PFSK-1 (cell line): ENCODE results near the gene CWC15.

Experiments used
- FOXP2 ChIP-seq: optimal IDR thresholded peaks from 2 replicates; pipeline ENCODE3; 2011; ENCODE audit warnings: borderline replicate concordance, control low read depth, inconsistent platforms; ENCODE audit not compliant: insufficient read depth; ENCODE audit errors: extremely low read length, extremely low read depth
- POLR2AphosphoS5 ChIP-seq: IDR thresholded peaks from 2 replicates; pipeline ENCODE4 v1.6.1; 2012; ENCODE audit warnings: low read depth, mild to moderate bottlenecking, control low read depth, low read length, moderate library complexity

- no peak for TF ChIP-seq FOXP2
- no peak for TF ChIP-seq POLR2AphosphoS5
Measured at GRCh38 chr11:94941131-94941530, 32.2 kb downstream of the CWC15 start.
